Thoracic aorta (tissue), 2 donors: ENCODE results near the gene TIFAB. TPM values are rescaled to one million over a fixed set of nuclear protein-coding genes. Genes with fewer than 3 reads are reported as not detected.

Experiments used
- ATAC-seq: fragments of 150-250 bp; one replicate; pipeline ENCODE4 v1.8.0; 2017; ENCODE audit warnings: low read depth; ENCODE audit not compliant: insufficient number of reproducible peaks, low FRiP score
- DNase-seq: peaks from one replicate; pipeline ENCODE4 v3.0.0-alpha.2; 2020; ENCODE audit warnings: low spot score
- H3K27ac ChIP-seq, 2 donors: fragments of 200-600 bp; sonication (generic); 1 replicate in 1 of 2; 2 replicates in 1 of 2; pipeline ENCODE4 v1.5.1; 2016; ENCODE audit warnings: mild to moderate bottlenecking in 2 of 2, moderate library complexity in 2 of 2
- H3K27me3 ChIP-seq: fragments of 200-600 bp; sonication (generic); replicated peaks from 2 replicates; pipeline ENCODE4 v1.6.0; 2016; ENCODE audit warnings: mild to moderate bottlenecking; ENCODE audit not compliant: insufficient read depth
- H3K36me3 ChIP-seq: fragments of 200-600 bp; sonication (generic); one replicate; pipeline ENCODE4 v1.5.1; 2016
- H3K4me1 ChIP-seq, 2 donors: fragments of 200-600 bp; sonication (generic); 1 replicate in 1 of 2; 2 replicates in 1 of 2; pipeline versions ENCODE4 v1.5.1 to v1.6.0; 2016; ENCODE audit warnings: low read depth in 2 of 2, mild to moderate bottlenecking in 1 of 2; ENCODE audit not compliant: control insufficient read depth in 1 of 2
- H3K4me3 ChIP-seq: fragments of 200-600 bp; sonication (generic); 2 replicates; pipeline ENCODE4 v1.5.1; 2016; ENCODE audit warnings: mild to moderate bottlenecking
- H3K9me3 ChIP-seq: fragments of 200-600 bp; sonication (generic); 2 replicates; pipeline ENCODE4 v1.5.1; 2016
- total RNA-seq, 2 donors: library from RNA; depleted of rRNA; stranded (reverse); fragments of >200 nt; gene quantifications; one replicate each; pipeline versions ENCODE4 v1.1.0 to v1.2.3, GENCODE V29; 2016
- TF ChIP-seq, protein P1 (sequence below): fragments of 200-600 bp; sonication (generic); IDR thresholded peaks from one replicate; pipeline ENCODE4 v1.5.1; 2019; ENCODE audit warnings: antibody characterized with exemption

Gene TIFAB
- total RNA-seq, 2 donors from 2014 or later = not detected

DNA sequence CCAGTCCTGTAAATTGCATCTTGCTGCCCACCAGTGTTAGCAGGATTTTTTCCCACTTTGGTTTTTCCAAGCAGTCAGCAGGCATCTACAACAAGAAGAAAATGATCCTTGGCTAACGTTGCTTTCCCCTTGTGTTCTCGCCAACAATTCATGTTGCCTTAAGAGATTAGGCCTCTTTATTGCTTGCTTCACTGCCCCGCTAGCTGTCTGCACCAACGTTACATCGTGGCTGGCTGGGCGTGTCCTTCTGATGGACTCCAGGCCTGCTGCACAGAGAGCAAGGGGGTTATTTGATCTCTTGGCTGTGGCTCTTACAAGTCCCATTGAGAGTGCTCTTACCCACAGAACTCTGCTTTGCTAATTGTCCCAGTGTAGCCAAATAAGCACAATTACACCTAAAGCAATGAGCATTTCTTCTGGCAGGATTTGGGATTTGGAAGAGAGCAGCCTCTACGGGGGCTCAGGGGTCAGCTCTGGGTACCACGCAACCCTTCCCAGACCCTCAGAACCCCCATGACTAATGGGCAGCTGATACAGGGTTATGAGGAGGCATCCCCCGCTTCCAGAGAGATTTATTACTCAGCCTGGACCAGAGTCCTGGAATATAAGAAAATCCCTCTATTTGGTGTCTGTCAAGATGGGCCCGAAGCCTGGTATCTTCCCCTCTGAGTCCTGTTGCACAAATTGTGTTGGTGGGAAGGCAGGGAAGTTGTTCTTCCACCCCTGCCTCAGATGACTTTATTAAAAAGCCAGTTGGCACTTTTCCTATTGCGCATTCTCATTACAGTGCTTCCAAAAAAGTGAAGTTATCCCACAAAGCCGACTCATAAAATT is 22.6 kb downstream of the TIFAB start:
- ATAC-seq = no peak
- Histone ChIP-seq H3K27me3 (no peaks in the 10 kb centered on the region), H3K36me3 (no peaks in the 10 kb centered on the region), H3K9me3 (peaks cover 5% of the 10 kb centered on the region), H3K4me1 (peaks cover 0 to 16% of the 10 kb centered on the region in 2 donors), H3K4me3 (no peak overlapping the region), H3K27ac (no peak overlapping the region)
- no peak for DNase-seq
- TF ChIP-seq, protein P1, sequence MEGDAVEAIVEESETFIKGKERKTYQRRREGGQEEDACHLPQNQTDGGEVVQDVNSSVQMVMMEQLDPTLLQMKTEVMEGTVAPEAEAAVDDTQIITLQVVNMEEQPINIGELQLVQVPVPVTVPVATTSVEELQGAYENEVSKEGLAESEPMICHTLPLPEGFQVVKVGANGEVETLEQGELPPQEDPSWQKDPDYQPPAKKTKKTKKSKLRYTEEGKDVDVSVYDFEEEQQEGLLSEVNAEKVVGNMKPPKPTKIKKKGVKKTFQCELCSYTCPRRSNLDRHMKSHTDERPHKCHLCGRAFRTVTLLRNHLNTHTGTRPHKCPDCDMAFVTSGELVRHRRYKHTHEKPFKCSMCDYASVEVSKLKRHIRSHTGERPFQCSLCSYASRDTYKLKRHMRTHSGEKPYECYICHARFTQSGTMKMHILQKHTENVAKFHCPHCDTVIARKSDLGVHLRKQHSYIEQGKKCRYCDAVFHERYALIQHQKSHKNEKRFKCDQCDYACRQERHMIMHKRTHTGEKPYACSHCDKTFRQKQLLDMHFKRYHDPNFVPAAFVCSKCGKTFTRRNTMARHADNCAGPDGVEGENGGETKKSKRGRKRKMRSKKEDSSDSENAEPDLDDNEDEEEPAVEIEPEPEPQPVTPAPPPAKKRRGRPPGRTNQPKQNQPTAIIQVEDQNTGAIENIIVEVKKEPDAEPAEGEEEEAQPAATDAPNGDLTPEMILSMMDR = no peak

DNA sequence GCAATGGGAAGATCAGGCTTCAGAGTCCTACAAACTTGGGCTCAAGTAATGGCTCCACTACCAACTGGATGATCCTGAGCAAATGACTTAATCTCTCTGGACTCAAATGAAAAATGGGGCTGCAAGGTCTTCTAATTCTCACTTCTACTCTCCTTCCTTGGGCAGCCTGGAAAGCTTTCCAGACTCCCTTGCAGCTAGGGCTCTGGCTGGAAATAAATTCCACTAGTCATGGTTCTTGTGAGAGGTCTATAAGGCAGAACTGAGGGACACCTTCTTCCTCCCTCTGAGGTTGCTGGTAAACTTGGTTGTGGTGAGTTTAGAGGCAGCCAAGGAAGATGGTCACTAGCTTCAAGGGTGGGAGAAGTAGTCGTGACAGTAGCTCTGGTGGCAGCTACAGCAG is 23.6 kb downstream of the TIFAB start:
- Histone ChIP-seq H3K27ac (no peak overlapping the region), H3K9me3 (peaks cover 5% of the 10 kb centered on the region), H3K4me1 (peaks cover 0 to 16% of the 10 kb centered on the region in 2 donors), H3K27me3 (no peaks in the 10 kb centered on the region), H3K4me3 (no peak overlapping the region), H3K36me3 (no peaks in the 10 kb centered on the region)
- no peak for ATAC-seq
- TF ChIP-seq, protein P1 = no peak
- no peak for DNase-seq

DNA sequence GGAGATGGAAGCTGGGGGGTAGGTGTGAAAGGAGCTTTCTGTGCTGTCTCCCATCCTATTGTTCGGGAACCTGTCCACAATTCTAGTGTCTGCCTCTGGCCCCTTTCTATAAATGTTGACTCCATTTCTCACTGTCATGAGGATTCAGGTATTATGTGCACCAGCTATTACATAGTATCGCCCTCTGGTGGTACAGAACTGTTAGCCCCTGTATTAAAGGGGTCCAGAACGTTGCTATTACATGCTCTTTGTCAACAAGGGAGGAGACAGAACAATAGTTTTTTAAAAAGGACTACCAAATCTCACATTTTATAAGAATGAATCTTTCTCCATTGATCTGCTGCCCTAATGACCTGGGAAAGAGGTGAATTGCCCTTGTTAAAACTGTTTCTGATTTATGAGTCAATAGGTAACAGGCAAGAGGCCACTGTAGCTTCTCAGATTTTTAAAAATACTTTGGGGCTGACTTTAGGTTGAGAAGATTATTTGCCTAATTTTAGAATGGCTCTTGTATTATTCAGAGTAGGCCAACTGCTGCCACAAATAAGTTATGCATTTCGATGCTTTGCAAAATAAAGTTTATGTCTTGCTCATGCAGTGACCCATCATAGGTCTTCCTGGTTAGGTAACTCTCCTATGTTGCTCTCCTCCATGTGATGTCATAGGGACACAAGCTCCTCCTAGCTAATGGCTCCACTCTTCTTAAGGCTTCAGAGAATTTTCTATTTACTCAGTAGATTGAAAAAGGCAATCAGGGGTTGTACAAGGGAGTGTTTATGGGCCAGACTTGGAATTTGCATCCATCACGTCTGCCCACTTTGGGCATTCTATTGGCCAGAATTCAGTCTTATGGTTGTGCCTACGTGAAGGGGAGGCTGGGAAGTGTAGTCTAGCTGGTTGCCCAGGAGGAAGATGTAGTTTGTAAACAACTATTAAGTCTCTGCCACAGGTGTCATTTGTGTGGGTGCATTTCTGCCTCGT is 25.8 kb downstream of the TIFAB start:
- Histone ChIP-seq H3K36me3 (no peaks in the 10 kb centered on the region), H3K27ac (no peak overlapping the region), H3K27me3 (no peaks in the 10 kb centered on the region), H3K4me1 (peaks cover 0 to 16% of the 10 kb centered on the region in 2 donors), H3K4me3 (no peak overlapping the region), H3K9me3 (peaks cover 5% of the 10 kb centered on the region)
- DNase-seq (no peak), ATAC-seq (no peak)
- TF ChIP-seq, protein P1 = peak; percentile 16

DNA sequence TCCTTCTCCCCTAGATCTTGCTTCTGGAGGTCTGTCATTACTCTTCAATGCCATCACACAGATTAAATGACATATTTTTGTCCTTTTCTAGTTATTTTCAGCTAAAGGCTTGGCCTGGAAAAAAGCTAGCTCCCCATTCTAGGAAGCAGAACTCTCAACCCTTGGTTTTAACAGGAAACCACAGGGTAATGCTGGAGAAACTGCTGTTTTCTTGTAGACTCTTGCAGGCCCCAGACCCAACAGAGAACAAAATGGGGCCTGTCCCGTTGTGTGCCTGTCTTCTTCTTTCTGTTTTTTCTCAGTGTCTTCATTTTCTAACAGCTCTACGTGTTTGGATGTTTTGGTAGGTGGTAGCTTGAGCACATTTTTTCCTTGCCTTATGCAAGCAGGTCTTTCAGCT is 26.5 kb downstream of the TIFAB start:
- no peak for ATAC-seq
- TF ChIP-seq, protein P1 = no peak
- no peaks in the 10 kb centered on the region for H3K27me3 ChIP-seq

DNA sequence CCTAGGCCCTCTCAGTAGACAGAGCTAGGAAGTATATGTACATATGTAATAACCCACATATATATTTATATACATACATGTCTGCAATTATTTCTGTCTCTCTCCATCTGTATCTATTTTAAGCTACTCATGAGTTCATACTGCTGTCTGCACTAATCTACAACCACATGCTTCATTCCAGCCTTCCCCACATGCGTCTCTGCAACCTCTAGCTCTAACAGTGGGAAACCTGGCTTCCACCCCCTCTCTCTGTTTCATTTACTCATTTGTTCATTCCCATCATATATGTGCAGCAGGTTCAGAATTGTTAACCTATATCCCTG is 28.3 kb downstream of the TIFAB start:
- TF ChIP-seq, protein P1 = no peak
- no peak for ATAC-seq
- no peaks in the 10 kb centered on the region for H3K27me3 ChIP-seq

More for the DNA sequence above, 26.5 kb downstream of the TIFAB start:
- Histone ChIP-seq H3K4me3 (no peak overlapping the region), H3K9me3 (peaks cover 5% of the 10 kb centered on the region), H3K36me3 (no peaks in the 10 kb centered on the region), H3K27ac (no peak overlapping the region), H3K4me1 (peaks cover 0 to 16% of the 10 kb centered on the region in 2 donors)
- DNase-seq = no peak

More for the DNA sequence above, 28.3 kb downstream of the TIFAB start:
- Histone ChIP-seq H3K9me3 (peaks cover 5% of the 10 kb centered on the region), H3K4me3 (no peak overlapping the region), H3K4me1 (no peaks in the 10 kb centered on the region), H3K27ac (no peak overlapping the region), H3K36me3 (no peaks in the 10 kb centered on the region)
- no peak for DNase-seq
